HepG2 (cell line): ENCODE measurements around the gene TM4SF1. TPM values are rescaled to one million over a fixed set of nuclear protein-coding genes. Genes with fewer than 3 reads are reported as not detected.
A peak's percentile ranks its signal among the peaks of the same experiment; 100 is the strongest.

Experiments used
- ATAC-seq: fragments of 200-7000 bp; cut with Tn5 transposase; 3 replicates; pipeline ENCODE4 v1.9.1; 2020; ENCODE audit warnings: mild to moderate bottlenecking, moderate library complexity
- BruUV-seq: library from RNA; stranded (reverse); fragments of 400-500 nt; replicated peaks from 2 replicates; lab custom pipeline; 2021; lab: Mats Ljungman, UMichigan
- CTCF ChIA-PET: fragments of 300-600 bp; formaldehyde crosslinking; extraction: SDS; loops from one replicate; lab custom pipeline; 2021; ENCODE audit warnings: low total read pairs, inconsistent platforms, low intra/inter-chr PET ratio; lab: Yijun Ruan, JAX
- POLR2A ChIA-PET: fragments of 350-600 bp; sonication (Branson Sonifier 250); formaldehyde crosslinking; loops from one replicate; lab custom pipeline; 2020; ENCODE audit warnings: antibody characterized with exemption, inconsistent platforms; lab: Yijun Ruan, JAX
- DNase-seq: peaks from one replicate; pipeline ENCODE4 v3.0.0-alpha.2; 2015; ENCODE audit warnings: low spot score
- FAIRE-seq: peaks from 3 replicates; lab custom pipeline; 2011; peaks lifted over from hg19 to GRCh38; lab: Jason Lieb, UNC
- H2AFZ ChIP-seq: one replicate; pipeline ENCODE4 v1.6.1; 2011; ENCODE audit warnings: low read length, inconsistent platforms
- H3K27ac ChIP-seq: fragments of 300-600 bp; 3 replicates; pipeline ENCODE4 v1.8.0; 2011; ENCODE audit warnings: mixed run types, mild to moderate bottlenecking, mixed read lengths, low read length, inconsistent platforms; ENCODE audit not compliant: insufficient read depth; ENCODE audit errors: extremely low read length
- H3K27me3 ChIP-seq, 2 experiments: fragments of 200-600 bp in 1 of 2; 2 replicates in 1 of 2; 3 replicates in 1 of 2; pipeline versions ENCODE4 v1.6.0 to v1.8.0; 2011; ENCODE audit warnings: low read length in 2 of 2, mild to moderate bottlenecking in 2 of 2, moderate library complexity in 2 of 2, inconsistent platforms in 1 of 2; ENCODE audit not compliant: insufficient read depth in 2 of 2, control insufficient read depth in 1 of 2
- H3K36me3 ChIP-seq, 2 experiments: fragments of 200-600 bp in 1 of 2; replicated peaks in 1 of 2; 2 replicates in 1 of 2; 3 replicates in 1 of 2; pipeline versions ENCODE4 v1.5.1 to v1.8.0; 2011; ENCODE audit warnings: low read length in 2 of 2, inconsistent platforms in 1 of 2; ENCODE audit not compliant: insufficient read depth in 2 of 2, control insufficient read depth in 1 of 2
- H3K4me1 ChIP-seq: 2 replicates; pipeline ENCODE4 v1.5.1; 2012; ENCODE audit warnings: low read length, inconsistent platforms; ENCODE audit not compliant: insufficient read depth
- H3K4me2 ChIP-seq: 2 replicates; pipeline ENCODE4 v1.6.0; 2011; ENCODE audit warnings: low read depth, low read length, inconsistent platforms
- H3K4me3 ChIP-seq, 3 experiments: fragments of 200-600 bp in 1 of 3; sonication (generic), shearing (Covaris generic) in 1 of 3; replicated peaks in 1 of 3; 2 replicates each; pipeline ENCODE4 v1.5.1; 2011 to 2016; ENCODE audit warnings: low read length in 3 of 3, inconsistent platforms in 2 of 3, low read depth in 2 of 3, mild to moderate bottlenecking in 2 of 3, control low read depth in 1 of 3, mixed read lengths in 1 of 3; ENCODE audit not compliant: insufficient read depth in 1 of 3
- H3K79me2 ChIP-seq: one replicate; pipeline ENCODE4 v1.6.1; 2011; ENCODE audit warnings: low read length, inconsistent platforms; ENCODE audit not compliant: insufficient read depth
- H3K9ac ChIP-seq: 2 replicates; pipeline ENCODE4 v1.6.0; 2011; ENCODE audit warnings: mild to moderate bottlenecking, low read depth, low read length, inconsistent platforms; ENCODE audit not compliant: insufficient read depth
- H3K9me3 ChIP-seq: 2 replicates; pipeline ENCODE4 v1.5.1; 2012; ENCODE audit warnings: mild to moderate bottlenecking, low read length
- H4K20me1 ChIP-seq: 2 replicates; pipeline ENCODE4 v1.6.0; 2011; ENCODE audit warnings: inconsistent platforms, mild to moderate bottlenecking, low read length, moderate library complexity; ENCODE audit not compliant: insufficient read depth
- BRCA1 ChIP-seq: sonication (generic); formaldehyde crosslinking; IDR thresholded peaks from 2 replicates; pipeline ENCODE4 v1.4.0; 2020; ENCODE audit warnings: missing genetic modification reagents
- PAX8 ChIP-seq: sonication (generic); formaldehyde crosslinking; IDR thresholded peaks from 2 replicates; pipeline ENCODE4 v1.8.0; 2022; ENCODE audit warnings: mild to moderate bottlenecking, missing genetic modification reagents, borderline replicate concordance
- PHF21A ChIP-seq: sonication (generic); formaldehyde crosslinking; IDR thresholded peaks from 2 replicates; pipeline ENCODE4 v1.5.0; 2020; ENCODE audit warnings: mild to moderate bottlenecking, missing genetic modification reagents
- POLR2AphosphoS5 ChIP-seq: IDR thresholded peaks from 2 replicates; pipeline ENCODE4 v1.6.1; 2012; ENCODE audit warnings: low read depth, low read length
- TEAD2 ChIP-seq: sonication (generic); formaldehyde crosslinking; IDR thresholded peaks from 2 replicates; pipeline ENCODE4 v1.9.0; 2021; ENCODE audit warnings: missing genetic modification reagents
- ZFY ChIP-seq: sonication (generic); formaldehyde crosslinking; IDR thresholded peaks from 2 replicates; pipeline ENCODE4 v1.4.0; 2020; ENCODE audit warnings: missing genetic modification reagents
- ZNF180 ChIP-seq: sonication (generic); formaldehyde crosslinking; IDR thresholded peaks from 2 replicates; pipeline ENCODE4 v1.4.0; 2020; ENCODE audit warnings: low read depth, missing genetic modification reagents, borderline replicate concordance
- ZNF547 ChIP-seq: sonication (generic); formaldehyde crosslinking; IDR thresholded peaks from 2 replicates; pipeline ENCODE4 v1.5.1; 2020; ENCODE audit warnings: mild to moderate bottlenecking, missing genetic modification reagents
- ZNF577 ChIP-seq: sonication (generic); formaldehyde crosslinking; IDR thresholded peaks from 2 replicates; pipeline ENCODE4 v1.4.0; 2020; ENCODE audit warnings: mild to moderate bottlenecking, low read depth, missing genetic modification reagents, borderline replicate concordance
- ZNF598 ChIP-seq: sonication (generic); formaldehyde crosslinking; IDR thresholded peaks from 2 replicates; pipeline ENCODE4 v1.5.1; 2020; ENCODE audit warnings: mild to moderate bottlenecking, missing genetic modification reagents, borderline replicate concordance
- WGBS: methylation state at CpG from one replicate; pipeline ENCODE4 v1.1.6; 2017; ENCODE audit warnings: low lambda C conversion rate; 5-methylcytosine and 5-hydroxymethylcytosine counted together
- in situ Hi-C: cut with HindIII; loops from 2 replicates; pipeline ENCODE4 v1.10.0; 2017; ENCODE audit warnings: low pct_unique_long_range_greater_than_20kb; ENCODE audit not compliant: extremely low pct_ligation_motif_present
- intact Hi-C: fragments of 100-400 bp; cut with micrococcal nuclease; formaldehyde crosslinking; loops from one replicate; pipeline ENCODE4 v1.10.0; 2022; ENCODE audit not compliant: unreplicated experiment
- polyA plus RNA-seq, 8 experiments: library from polyadenylated mRNA; depleted of rRNA in 3 of 8; stranded (reverse) in 7 of 8; unstranded in 1 of 8; fragments of >200 nt; fragmentation: Illumina TruSeq in 4 of 8; extraction: Trizol in 4 of 8; gene quantifications; 2 replicates each; pipeline versions ENCODE4 v1.2.1 to v1.2.3, GENCODE V29; 2011 to 2016; ENCODE audit warnings: low read depth in 4 of 8, missing spikeins in 1 of 8, mixed read lengths in 1 of 8; ENCODE audit not compliant: insufficient read depth in 1 of 8
- total RNA-seq, 5 experiments: library from RNA; depleted of rRNA; stranded (reverse); fragments of >200 nt; fragmentation: Illumina TruSeq; extraction: Trizol; gene quantifications; 2 replicates each; pipeline ENCODE4 v1.2.3, GENCODE V29; 2016; ENCODE audit warnings: low read depth in 1 of 5
- TF ChIP-seq, protein P1 (sequence below): sonication (generic); formaldehyde crosslinking; IDR thresholded peaks from 2 replicates; pipeline ENCODE4 v1.9.0; 2022; ENCODE audit warnings: missing genetic modification reagents, mild to moderate bottlenecking, borderline replicate concordance
- TF ChIP-seq, protein P2 (sequence below): sonication (generic); formaldehyde crosslinking; IDR thresholded peaks from 2 replicates; pipeline ENCODE4 v1.5.1; 2020; ENCODE audit warnings: mild to moderate bottlenecking, missing genetic modification reagents, borderline replicate concordance
- TF ChIP-seq, protein P3 (sequence below): sonication (generic); formaldehyde crosslinking; conservative IDR thresholded peaks from 2 replicates; pipeline ENCODE4 v1.8.0; 2022; ENCODE audit warnings: mild to moderate bottlenecking, moderate library complexity, missing genetic modification reagents
- TF ChIP-seq, protein P4 (sequence below): sonication (generic); formaldehyde crosslinking; IDR thresholded peaks from 2 replicates; pipeline ENCODE4 v1.8.0; 2022; ENCODE audit warnings: mild to moderate bottlenecking, missing genetic modification reagents
- TF ChIP-seq, protein P5 (sequence below): sonication (generic); formaldehyde crosslinking; IDR thresholded peaks from 2 replicates; pipeline ENCODE4 v1.5.1; 2020; ENCODE audit warnings: mild to moderate bottlenecking, moderate library complexity, missing genetic modification reagents

The TM4SF1 gene
- total and polyA plus RNA-seq, 2 of the 13 experiments (the other 11 are each of a cell fraction or from before 2014, with no cell fraction given): 431 to 1,359 TPM

DNA sequence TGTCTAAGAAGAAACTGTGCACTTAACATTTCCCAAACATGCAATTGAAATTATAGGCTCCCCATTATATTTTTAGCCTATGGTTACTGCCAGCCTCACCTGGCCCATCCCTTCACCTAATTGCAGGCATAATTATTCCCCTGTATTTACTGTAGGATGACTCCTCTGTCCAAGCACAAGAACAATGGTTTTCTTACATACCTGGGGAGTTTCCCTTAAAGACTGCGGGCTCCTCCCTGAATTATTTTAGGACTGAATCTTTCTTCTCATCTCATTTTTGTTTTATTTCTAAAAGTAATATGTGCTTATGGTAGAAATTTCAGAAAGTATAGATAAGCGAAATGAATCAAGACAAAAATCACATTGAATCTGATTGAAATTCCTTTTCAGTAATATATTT is 11.4 kb downstream of the TM4SF1 start:
- Histone ChIP-seq H3K27ac (peak overlapping the region; percentile 1), H3K79me2 (no peaks in the 10 kb centered on the region), H3K4me2 (no peak overlapping the region), H2AFZ (no peak overlapping the region), H3K9ac (no peak overlapping the region), H3K27me3 (no peaks in the 10 kb centered on the region), H3K4me1 (peaks cover 69% of the 10 kb centered on the region), H3K36me3 (peaks cover 0 to 2% of the 10 kb centered on the region in 2 experiments; a peak in 3 of 5 replicates), H4K20me1 (no peaks in the 10 kb centered on the region), H3K4me3 (no peak overlapping the region), H3K9me3 (no peaks in the 10 kb centered on the region)
- in situ Hi-C loops: no loop called here
- FAIRE-seq (no peak), DNase-seq (no peak), ATAC-seq (no peak)
- CTCF ChIA-PET: no interaction called here
- POLR2A ChIA-PET: interaction anchor here (1.9 kb wide), 1 partner anchor 10 kb away, joined by 11 read pairs; no protein-coding TSS in a partner anchor
- TF ChIP-seq ZNF577 (CRISPR knock-in tag) (no peak), ZNF598 (no peak), ZNF180 (no peak), PAX8 (CRISPR knock-in tag) (no peak), TEAD2 (CRISPR knock-in tag) (no peak), BRCA1 (CRISPR knock-in tag) (no peak), ZNF547 (CRISPR knock-in tag) (no peak), ZFY (no peak), POLR2AphosphoS5 (no peak), PHF21A (CRISPR knock-in tag) (no peak)
- TF ChIP-seq, protein P1, sequence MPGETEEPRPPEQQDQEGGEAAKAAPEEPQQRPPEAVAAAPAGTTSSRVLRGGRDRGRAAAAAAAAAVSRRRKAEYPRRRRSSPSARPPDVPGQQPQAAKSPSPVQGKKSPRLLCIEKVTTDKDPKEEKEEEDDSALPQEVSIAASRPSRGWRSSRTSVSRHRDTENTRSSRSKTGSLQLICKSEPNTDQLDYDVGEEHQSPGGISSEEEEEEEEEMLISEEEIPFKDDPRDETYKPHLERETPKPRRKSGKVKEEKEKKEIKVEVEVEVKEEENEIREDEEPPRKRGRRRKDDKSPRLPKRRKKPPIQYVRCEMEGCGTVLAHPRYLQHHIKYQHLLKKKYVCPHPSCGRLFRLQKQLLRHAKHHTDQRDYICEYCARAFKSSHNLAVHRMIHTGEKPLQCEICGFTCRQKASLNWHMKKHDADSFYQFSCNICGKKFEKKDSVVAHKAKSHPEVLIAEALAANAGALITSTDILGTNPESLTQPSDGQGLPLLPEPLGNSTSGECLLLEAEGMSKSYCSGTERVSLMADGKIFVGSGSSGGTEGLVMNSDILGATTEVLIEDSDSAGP (CRISPR knock-in tag): no peak
- TF ChIP-seq, protein P2, sequence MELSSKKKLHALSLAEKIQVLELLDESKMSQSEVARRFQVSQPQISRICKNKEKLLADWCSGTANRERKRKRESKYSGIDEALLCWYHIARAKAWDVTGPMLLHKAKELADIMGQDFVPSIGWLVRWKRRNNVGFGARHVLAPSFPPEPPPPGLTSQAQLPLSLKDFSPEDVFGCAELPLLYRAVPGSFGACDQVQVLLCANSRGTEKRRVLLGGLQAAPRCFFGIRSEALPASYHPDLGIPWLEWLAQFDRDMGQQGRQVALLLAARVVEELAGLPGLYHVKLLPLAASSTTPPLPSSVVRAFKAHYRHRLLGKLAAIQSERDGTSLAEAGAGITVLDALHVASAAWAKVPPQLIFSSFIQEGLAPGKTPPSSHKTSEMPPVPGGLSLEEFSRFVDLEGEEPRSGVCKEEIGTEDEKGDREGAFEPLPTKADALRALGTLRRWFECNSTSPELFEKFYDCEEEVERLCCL (CRISPR knock-in tag): no peak
- TF ChIP-seq, protein P3, sequence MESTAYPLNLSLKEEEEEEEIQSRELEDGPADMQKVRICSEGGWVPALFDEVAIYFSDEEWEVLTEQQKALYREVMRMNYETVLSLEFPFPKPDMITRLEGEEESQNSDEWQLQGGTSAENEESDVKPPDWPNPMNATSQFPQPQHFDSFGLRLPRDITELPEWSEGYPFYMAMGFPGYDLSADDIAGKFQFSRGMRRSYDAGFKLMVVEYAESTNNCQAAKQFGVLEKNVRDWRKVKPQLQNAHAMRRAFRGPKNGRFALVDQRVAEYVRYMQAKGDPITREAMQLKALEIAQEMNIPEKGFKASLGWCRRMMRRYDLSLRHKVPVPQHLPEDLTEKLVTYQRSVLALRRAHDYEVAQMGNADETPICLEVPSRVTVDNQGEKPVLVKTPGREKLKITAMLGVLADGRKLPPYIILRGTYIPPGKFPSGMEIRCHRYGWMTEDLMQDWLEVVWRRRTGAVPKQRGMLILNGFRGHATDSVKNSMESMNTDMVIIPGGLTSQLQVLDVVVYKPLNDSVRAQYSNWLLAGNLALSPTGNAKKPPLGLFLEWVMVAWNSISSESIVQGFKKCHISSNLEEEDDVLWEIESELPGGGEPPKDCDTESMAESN (CRISPR knock-in tag): no peak
- TF ChIP-seq, protein P4, sequence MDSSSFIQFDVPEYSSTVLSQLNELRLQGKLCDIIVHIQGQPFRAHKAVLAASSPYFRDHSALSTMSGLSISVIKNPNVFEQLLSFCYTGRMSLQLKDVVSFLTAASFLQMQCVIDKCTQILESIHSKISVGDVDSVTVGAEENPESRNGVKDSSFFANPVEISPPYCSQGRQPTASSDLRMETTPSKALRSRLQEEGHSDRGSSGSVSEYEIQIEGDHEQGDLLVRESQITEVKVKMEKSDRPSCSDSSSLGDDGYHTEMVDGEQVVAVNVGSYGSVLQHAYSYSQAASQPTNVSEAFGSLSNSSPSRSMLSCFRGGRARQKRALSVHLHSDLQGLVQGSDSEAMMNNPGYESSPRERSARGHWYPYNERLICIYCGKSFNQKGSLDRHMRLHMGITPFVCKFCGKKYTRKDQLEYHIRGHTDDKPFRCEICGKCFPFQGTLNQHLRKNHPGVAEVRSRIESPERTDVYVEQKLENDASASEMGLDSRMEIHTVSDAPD (CRISPR knock-in tag): no peak
- TF ChIP-seq, protein P5, sequence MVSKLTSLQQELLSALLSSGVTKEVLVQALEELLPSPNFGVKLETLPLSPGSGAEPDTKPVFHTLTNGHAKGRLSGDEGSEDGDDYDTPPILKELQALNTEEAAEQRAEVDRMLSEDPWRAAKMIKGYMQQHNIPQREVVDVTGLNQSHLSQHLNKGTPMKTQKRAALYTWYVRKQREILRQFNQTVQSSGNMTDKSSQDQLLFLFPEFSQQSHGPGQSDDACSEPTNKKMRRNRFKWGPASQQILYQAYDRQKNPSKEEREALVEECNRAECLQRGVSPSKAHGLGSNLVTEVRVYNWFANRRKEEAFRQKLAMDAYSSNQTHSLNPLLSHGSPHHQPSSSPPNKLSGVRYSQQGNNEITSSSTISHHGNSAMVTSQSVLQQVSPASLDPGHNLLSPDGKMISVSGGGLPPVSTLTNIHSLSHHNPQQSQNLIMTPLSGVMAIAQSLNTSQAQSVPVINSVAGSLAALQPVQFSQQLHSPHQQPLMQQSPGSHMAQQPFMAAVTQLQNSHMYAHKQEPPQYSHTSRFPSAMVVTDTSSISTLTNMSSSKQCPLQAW (CRISPR knock-in tag): no peak
- BruUV-seq: no TSS peak
- 99% methylated on average over 2 of the region's 2 CpGs for whole genome bisulfite sequencing
- intact Hi-C loops: no loop called here
